Activated CD4-positive, alpha-beta T cell treated with anti-CD3 and anti-CD28 coated beads, Interleukin-2, amount 50 U/mL, for 1 hour (primary cell): ENCODE measurements around the gene RPL26.
"Not testable (repeated sequence)": the region's sequence is repeated elsewhere in the genome, so short reads cannot be mapped to it uniquely, and the experiment has no call there.

Experiments
- DNase-seq: peaks from one replicate; pipeline ENCODE4 v3.0.0-alpha.2; 2020

RPL26 gene

GRCh38 chr17:8383143-8383822 lies at the start of gene RPL26:
TSS of gene RPL26 (minus strand) at chr17:8383193. CDS start at chr17:8382310, 883 bp downstream.
- DNase-seq = peak; percentile 92

DNA sequence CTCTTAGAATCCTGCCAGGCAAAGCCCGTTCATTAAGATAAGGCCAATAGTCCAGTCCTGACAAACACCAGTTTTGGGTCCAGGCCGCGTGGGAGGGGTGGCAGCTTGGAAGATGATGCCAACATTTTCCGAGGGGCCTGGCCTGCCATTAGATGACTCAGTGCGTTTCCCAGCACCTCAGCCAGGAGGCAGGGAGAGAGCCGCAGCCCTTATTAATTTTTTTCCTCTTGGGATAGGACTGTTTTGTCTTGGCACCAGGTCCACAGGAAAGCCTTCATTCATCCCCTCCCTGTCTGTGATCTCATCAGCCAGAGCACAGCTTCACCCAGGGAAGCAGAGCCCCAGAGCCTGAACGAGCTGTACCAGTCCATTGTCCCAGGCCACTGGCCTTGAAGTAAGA lies 48.0 kb upstream of the RPL26 start:
- no peak for DNase-seq

DNA sequence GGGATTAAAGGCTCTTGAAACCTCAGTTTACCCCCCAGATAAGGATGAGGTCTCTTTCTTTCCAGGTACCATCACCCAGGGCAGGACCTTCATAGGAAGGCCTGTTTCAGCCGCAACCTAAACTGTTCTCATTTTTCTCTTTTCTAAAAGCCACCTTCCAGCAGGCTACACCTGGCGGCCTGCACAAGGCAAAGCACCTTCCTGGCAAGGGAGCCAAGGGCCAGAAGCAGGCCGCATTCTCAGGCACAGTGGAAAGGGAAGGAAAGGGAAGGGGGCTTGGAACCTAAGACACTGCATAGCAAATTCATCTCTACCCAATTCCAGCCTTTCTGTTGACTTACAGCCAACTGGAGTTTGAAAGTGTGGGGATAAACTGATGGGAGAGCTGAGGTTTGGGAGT lies 43.8 kb upstream of the RPL26 start:
- DNase-seq = no peak

- no peak for DNase-seq
Observed at GRCh38 chr17:8426094-8426720, 43.2 kb upstream of the RPL26 start.

DNA sequence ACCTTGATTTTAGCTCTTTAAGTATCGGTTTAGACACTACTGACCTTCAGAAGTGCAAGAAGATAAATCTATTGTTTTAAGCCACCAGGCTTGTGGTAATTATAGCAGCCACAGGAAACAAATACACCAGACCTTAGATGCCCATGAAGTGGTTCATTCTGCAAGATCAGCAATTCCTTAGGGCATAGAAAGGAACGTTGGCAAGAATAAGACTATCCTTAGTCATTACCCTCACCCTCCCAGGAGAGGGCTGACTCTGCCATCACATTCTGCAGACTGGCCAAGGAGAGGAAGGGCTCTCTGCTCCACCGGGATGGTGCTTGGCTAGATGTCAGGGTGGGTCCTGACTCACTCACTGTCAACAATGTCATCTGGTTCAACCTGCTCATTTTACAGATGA lies 38.6 kb upstream of the RPL26 start:
- no peak for DNase-seq

DNA sequence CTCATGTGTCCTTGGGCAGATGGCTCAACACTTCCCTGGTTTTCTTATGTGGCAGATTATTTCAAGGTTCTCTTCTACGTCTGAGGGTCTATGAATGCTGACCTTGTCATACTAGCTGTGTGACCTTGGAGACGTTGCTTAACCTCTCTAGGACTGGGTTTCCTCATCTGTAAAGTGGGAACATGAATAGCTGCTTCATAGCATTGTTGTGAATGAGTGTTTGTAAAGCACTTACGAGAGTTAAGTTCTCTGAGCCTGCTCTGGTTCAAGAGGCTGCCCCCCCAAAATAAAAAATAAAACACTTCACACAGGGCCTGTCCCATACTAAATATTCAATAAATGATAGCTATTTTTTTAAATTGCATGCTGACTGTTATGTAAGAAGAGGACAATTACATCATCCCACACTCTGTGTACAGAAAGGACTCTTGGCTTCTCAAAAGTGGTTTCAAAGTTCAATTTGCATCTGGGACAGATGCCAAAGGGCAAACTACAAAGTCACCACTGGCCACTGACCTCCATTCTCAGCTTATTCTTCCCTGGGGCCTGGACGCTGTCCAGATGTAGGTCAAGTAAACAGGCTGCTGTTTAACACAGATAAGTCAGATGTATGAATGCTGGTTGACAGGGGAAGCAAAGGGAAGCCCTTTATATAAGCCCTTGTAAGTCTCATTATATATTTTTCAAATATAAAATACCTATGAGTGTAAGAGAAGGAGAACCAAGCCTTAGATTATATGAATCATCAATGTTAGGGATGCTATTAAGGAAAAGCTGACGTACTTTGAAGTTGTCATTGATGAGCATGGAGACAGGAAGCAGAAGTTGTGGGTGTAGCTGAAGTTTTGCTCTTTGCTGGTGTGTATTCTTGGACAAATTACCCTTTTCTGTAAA lies 37.3 kb upstream of the RPL26 start:
- no peak for DNase-seq

DNA sequence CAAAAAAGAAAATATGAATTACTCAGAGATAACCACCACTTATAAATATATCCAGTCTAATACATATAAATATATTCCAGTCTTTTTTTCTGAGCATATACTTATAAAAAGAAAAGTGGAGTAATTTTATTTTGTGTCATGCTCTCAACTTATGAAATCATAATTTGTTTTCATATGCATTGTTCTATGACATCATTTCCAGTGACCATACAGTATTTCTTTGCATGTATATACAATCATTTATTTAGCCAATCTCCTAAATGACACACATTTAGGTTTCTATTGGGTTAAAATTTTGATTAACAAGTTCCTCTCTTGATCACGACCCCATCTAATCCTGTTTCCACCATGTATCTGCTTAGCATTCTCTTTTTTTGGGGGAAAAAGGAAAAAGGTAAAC lies 36.3 kb upstream of the RPL26 start:
- no peak for DNase-seq

GRCh38 chr17:8418471-8418870 lies 35.5 kb upstream of the RPL26 start:
- no peak for DNase-seq

- DNase-seq = no peak
Observed at GRCh38 chr17:8417806-8418205, 34.8 kb upstream of the RPL26 start.

DNA sequence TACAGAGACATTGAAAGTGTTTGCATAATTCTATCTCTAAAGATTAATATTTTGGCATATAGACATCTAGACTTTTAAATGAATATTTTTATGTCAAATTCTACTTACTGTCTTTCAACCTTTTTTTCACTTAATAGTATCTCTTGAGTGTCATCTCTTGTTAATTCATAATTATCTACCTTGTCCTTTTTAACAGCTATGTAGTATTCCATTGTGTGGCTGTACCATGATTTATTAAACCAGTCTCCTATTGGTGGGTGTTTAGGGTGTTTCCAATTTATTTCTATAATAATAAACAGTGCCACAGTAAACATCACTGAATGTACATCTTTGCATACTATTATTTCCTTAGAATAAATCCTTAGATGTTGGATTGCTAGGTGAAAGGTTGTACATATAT lies 30.9 kb upstream of the RPL26 start:
- no peak for DNase-seq

GRCh38 chr17:8413328-8413727 lies 30.3 kb upstream of the RPL26 start:
- DNase-seq = no peak

DNA sequence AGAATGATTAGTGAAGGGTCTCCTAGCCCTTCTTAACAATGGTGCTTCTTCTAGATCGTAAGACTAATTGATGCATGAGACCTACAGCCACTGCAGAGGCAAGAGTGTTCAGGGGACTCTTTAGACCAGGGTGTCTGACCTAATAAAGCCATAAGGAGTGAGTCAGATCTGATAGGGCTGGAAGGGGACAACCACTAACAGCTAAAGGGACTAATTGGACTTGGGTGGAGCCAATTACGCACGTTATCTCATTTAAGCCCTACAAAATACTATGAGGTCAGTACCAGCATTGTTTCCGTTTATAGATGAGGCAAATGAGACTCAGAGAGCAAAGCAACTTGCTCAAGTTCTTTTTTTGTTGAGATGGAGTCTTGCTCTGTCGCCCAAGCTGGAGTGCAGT lies 29.1 kb upstream of the RPL26 start:
- no peak for DNase-seq

DNA sequence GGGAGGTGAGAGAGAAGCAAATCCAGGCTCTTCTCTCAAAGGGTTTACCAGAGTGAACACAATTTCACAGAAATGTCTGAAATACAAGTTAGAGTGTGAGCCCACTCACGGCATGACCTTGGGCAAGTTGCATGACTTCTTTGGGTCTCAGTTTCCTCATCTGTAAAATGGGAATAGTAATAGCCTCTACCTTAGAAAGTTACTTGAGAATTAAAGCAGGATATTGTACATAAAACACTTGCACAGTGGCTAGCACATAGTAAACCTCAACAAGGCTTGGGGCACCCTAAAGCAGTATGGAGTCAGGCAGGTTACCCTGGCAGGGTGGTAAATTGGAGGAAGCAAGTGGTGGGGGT lies 27.9 kb upstream of the RPL26 start:
- no peak for DNase-seq

- DNase-seq = peak; percentile 82
Observed at GRCh38 chr17:8409966-8410882, 27.2 kb upstream of the RPL26 start.

- DNase-seq = no peak
Observed at GRCh38 chr17:8408371-8408770, 25.4 kb upstream of the RPL26 start.

DNA sequence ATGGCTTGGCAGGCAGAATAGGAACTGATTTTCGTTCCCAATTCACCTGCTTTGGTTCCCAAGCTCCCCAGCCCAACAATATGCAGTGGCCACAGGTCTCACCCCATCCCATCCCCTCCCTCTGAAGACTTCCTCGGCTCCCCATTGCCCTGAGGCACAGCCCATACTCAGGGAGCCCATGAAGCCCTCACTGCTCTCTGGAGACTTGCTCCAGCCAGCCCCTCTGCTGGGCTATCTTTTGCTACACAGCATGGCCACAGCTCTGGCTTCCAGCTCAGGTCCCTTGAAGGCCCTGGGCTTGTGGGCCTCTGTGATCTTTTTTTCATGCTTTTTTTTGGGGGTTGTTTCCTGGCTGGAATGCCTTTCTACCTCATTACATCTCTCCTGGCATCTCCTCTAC lies 23.2 kb upstream of the RPL26 start:
- no peak for DNase-seq

DNA sequence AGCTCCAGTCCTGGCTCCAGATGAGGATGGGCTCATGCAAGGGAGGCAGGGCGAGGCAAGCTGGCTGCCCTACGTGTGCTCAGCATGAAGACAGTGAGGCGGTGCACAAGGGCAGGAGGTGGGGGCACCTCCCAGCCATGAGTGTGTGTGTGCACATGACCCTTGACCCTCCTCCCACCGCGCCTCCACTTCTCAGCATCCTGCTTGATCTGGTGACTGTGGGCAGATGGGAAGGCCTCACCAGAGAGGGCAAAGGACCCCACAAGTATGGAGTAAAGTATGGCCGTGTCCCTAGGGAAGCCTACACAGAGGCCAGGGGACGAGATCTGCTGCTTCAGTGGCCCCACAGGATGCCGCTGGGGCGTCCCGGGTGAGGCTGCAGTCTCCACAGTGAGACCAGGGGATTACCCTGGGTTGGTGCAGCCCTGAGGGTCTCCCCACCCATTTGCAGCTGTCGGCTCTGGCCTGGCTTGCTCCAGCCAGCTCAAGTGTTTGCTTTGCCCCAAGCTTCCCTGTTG lies 22.6 kb upstream of the RPL26 start:
- DNase-seq = no peak

GRCh38 chr17:8402921-8403536 lies 20.0 kb upstream of the RPL26 start:
- DNase-seq = no peak

DNA sequence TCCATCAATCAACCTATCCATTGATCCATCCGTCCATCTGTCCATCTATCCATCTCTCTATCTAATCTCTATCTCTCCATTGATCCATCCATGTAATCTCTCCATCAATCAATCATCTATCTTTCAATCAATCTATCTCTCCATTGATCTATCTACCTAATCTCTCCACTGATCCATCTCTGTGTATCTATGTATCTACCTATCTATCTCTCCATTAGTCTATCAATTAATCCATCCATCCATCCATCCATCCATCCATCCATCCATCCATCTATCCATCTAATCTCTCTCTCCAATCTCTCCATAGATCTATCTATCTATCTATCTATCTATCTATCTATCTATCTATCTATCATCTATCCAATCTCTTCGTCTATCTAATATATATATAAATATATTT lies 18.1 kb upstream of the RPL26 start:
- DNase-seq = no peak

GRCh38 chr17:8398980-8399379 lies 16.0 kb upstream of the RPL26 start:
- DNase-seq = no peak

GRCh38 chr17:8397636-8398035 lies 14.6 kb upstream of the RPL26 start, which contains the start of gene RNF222:
TSS of gene RNF222 (minus strand) at chr17:8397827. CDS start at chr17:8393461, 4,366 bp downstream.
- DNase-seq = no peak

DNA sequence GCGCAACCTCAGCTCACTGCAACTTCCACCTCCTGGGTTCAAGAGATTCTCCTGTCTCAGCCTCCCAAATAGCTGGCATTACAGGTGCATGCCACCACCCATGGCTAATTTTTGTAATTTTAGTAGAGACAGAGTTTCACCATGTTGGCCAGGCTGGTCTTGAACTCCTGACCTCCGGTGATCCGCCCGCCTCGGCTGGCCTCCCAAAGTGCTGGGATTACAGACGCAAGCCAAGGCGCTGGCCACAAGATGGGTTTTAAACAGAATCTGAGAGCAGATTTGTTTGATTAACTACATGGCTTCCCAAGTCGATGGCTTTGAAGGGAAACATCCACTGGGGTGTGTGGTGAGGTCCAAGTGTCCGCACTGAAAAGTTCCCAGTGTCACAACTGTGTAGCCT lies 11.5 kb upstream of the RPL26 start:
- DNase-seq = not testable (repeated sequence)
